ENCODE results near the gene USE1. TPM values are rescaled to one million over a fixed set of nuclear protein-coding genes. Genes with fewer than 3 reads are reported as not detected.

Gene USE1
- total and polyA plus RNA-seq, 2 donors (not counting 1 experiment from before 2014, with no cell fraction given), result 23.8 to 27.1 TPM

- Histone ChIP-seq H3K27ac (ENCODE audit: insufficient read depth, low read length) (no peak overlapping the region), H3K36me3 (ENCODE audit: control insufficient read depth, insufficient read depth, low read length) (peaks cover 31% of the 10 kb centered on the region)
- no peak for DNase-seq (ENCODE audit: low read depth in 2 of 2)
Observed at GRCh38 chr19:17211547-17212446, 3.4 kb upstream of the USE1 start.

GRCh38 chr19:17213334-17213733 lies 1.8 kb upstream of the USE1 start:
- Histone ChIP-seq H3K9ac (ENCODE audit: insufficient read depth, low read length) (no peak overlapping the region), H3K27me3 (ENCODE audit: control insufficient read depth, insufficient read depth, low read length) (no peaks in the 10 kb centered on the region)
- TF ChIP-seq CTCF (conservative IDR thresholded peaks at IDR 0.05 in 1 of 2, IDR thresholded peaks at IDR 0.05 in 1 of 2; ENCODE audit: low read depth in 1 of 2, low read length in 2 of 2), result no peak
- no peak for TF ChIP-seq EZH2 (IDR thresholded peaks at IDR 0.05; ENCODE audit: low read length, missing control alignments)

More at GRCh38 chr19:17211547-17212446, 3.4 kb upstream of the USE1 start:
- no peak overlapping the region for H3K4me2 ChIP-seq (ENCODE audit: extremely low read depth, insufficient read depth, low read length)
- no peak overlapping the region for H2AFZ ChIP-seq (ENCODE audit: low read length)
- no peaks in the 10 kb centered on the region for H3K9me3 ChIP-seq (ENCODE audit: control insufficient read depth, insufficient read depth, low read depth, low read length)
- H3K4me1 ChIP-seq (ENCODE audit: control insufficient read depth, extremely low read depth, insufficient read depth, low read length), result peaks cover 8% of the 10 kb centered on the region
- no peaks in the 10 kb centered on the region for H4K20me1 ChIP-seq (ENCODE audit: control insufficient read depth, extremely low read depth, insufficient read depth, low read length)
- H3K4me3 ChIP-seq (replicated peaks in 1 of 4; ENCODE audit: control extremely low read depth in 1 of 4, insufficient read depth in 1 of 4, low read depth in 3 of 4, low read length in 4 of 4), result no peak overlapping the region
- TF ChIP-seq EZH2 (IDR thresholded peaks at IDR 0.05; ENCODE audit: low read length, missing control alignments) (no peak), CTCF (conservative IDR thresholded peaks at IDR 0.05 in 1 of 2, IDR thresholded peaks at IDR 0.05 in 1 of 2; ENCODE audit: low read depth in 1 of 2, low read length in 2 of 2) (no peak)
- H3K27me3 ChIP-seq (ENCODE audit: control insufficient read depth, insufficient read depth, low read length), result no peaks in the 10 kb centered on the region
- no peaks in the 10 kb centered on the region for H3K79me2 ChIP-seq (ENCODE audit: control insufficient read depth, insufficient read depth, low read length)
- H3K9ac ChIP-seq (ENCODE audit: insufficient read depth, low read length), result no peak overlapping the region

GRCh38 chr19:17214508-17215126 lies 540 bp upstream of the USE1 start:
- H2AFZ ChIP-seq (ENCODE audit: low read length), result peak overlapping the region; percentile 20
- DNase-seq (ENCODE audit: low read depth in 2 of 2), result no peak
- TF ChIP-seq EZH2 (IDR thresholded peaks at IDR 0.05; ENCODE audit: low read length, missing control alignments) (no peak), CTCF (conservative IDR thresholded peaks at IDR 0.05 in 1 of 2, IDR thresholded peaks at IDR 0.05 in 1 of 2; ENCODE audit: low read depth in 1 of 2, low read length in 2 of 2) (no peak)
- no peaks in the 10 kb centered on the region for H3K79me2 ChIP-seq (ENCODE audit: control insufficient read depth, insufficient read depth, low read length)
- peak overlapping the region; percentile 95 for H3K27ac ChIP-seq (ENCODE audit: insufficient read depth, low read length)
- H3K4me2 ChIP-seq (ENCODE audit: extremely low read depth, insufficient read depth, low read length), result peak overlapping the region; percentile 49
- no peaks in the 10 kb centered on the region for H4K20me1 ChIP-seq (ENCODE audit: control insufficient read depth, extremely low read depth, insufficient read depth, low read length)
- peak overlapping the region; percentile 96 for H3K9ac ChIP-seq (ENCODE audit: insufficient read depth, low read length)
- H3K27me3 ChIP-seq (ENCODE audit: control insufficient read depth, insufficient read depth, low read length), result no peaks in the 10 kb centered on the region
- H3K4me3 ChIP-seq (replicated peaks in 1 of 4; ENCODE audit: control extremely low read depth in 1 of 4, insufficient read depth in 1 of 4, low read depth in 3 of 4, low read length in 4 of 4), result peak overlapping the region; percentile 63 to 80 (median 67)
- H3K36me3 ChIP-seq (ENCODE audit: control insufficient read depth, insufficient read depth, low read length), result peaks cover 28% of the 10 kb centered on the region
- peaks cover 8% of the 10 kb centered on the region for H3K4me1 ChIP-seq (ENCODE audit: control insufficient read depth, extremely low read depth, insufficient read depth, low read length)
- H3K9me3 ChIP-seq (ENCODE audit: control insufficient read depth, insufficient read depth, low read depth, low read length), result no peaks in the 10 kb centered on the region

More at GRCh38 chr19:17213334-17213733, 1.8 kb upstream of the USE1 start:
- Histone ChIP-seq H3K4me2 (ENCODE audit: extremely low read depth, insufficient read depth, low read length) (no peak overlapping the region), H3K4me3 (replicated peaks in 1 of 4; ENCODE audit: control extremely low read depth in 1 of 4, insufficient read depth in 1 of 4, low read depth in 3 of 4, low read length in 4 of 4) (no peak overlapping the region), H3K36me3 (ENCODE audit: control insufficient read depth, insufficient read depth, low read length) (peaks cover 33% of the 10 kb centered on the region), H3K27ac (ENCODE audit: insufficient read depth, low read length) (no peak overlapping the region), H3K9me3 (ENCODE audit: control insufficient read depth, insufficient read depth, low read depth, low read length) (no peaks in the 10 kb centered on the region), H4K20me1 (ENCODE audit: control insufficient read depth, extremely low read depth, insufficient read depth, low read length) (no peaks in the 10 kb centered on the region), H2AFZ (ENCODE audit: low read length) (no peak overlapping the region), H3K79me2 (ENCODE audit: control insufficient read depth, insufficient read depth, low read length) (no peaks in the 10 kb centered on the region), H3K4me1 (ENCODE audit: control insufficient read depth, extremely low read depth, insufficient read depth, low read length) (peaks cover 8% of the 10 kb centered on the region)
- DNase-seq (ENCODE audit: low read depth in 2 of 2), result no peak

Measured in fibroblast of lung (primary cell).